Ecto neural progenitor cell (in vitro differentiated cells): ENCODE data around the gene LTK.
"Not testable (repeated sequence)": the region's sequence is repeated elsewhere in the genome, so short reads cannot be mapped to it uniquely, and the experiment has no call there.

ENCODE experiments used
- DNase-seq: peaks from one replicate; pipeline ENCODE4 v3.0.0-alpha.2; 2018; ENCODE audit warnings: low spot score

LTK gene

DNA sequence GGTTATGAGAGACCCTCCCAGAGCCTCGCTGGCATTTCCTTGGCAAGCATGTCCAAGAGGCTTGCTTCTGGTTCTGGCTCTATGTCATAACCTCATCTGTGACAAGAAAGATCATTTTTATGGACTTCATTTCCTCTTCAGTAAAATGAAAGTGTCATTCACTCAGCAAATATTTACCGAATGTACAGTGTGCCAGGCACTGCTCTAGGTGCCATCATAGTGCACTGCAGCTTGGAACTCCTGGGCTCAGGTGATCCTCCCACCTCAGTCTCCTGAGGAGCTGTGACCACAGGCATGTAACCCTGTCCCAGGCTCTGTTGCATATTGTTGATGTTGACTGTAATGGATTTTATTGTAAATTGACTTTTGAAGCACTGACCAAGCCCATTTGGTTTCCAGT is 38.7 kb downstream of the LTK start:
- DNase-seq = no peak

DNA sequence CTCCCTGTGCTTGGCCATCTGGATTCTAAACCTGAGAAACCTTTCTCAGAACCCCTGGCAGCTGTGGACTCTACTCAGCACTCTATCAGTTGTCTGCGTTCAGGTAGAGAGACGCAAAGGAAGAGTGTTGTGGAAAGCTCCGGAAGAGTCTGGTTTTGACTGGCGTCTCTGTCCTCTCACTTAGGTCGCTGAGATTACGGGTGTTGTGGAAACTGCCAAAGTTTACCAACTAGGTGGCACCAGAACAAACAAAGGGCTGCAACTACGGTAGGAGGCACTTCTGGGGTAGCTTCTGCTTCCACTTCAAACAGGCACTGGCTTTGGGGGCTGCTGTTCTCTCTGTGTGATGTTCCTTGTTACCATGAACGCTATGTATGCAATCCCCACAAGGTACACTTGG is 39.2 kb downstream of the LTK start:
- no peak for DNase-seq

- DNase-seq = no peak
Measured at GRCh38 chr15:41473418-41473817, 40.2 kb downstream of the LTK start.

DNA sequence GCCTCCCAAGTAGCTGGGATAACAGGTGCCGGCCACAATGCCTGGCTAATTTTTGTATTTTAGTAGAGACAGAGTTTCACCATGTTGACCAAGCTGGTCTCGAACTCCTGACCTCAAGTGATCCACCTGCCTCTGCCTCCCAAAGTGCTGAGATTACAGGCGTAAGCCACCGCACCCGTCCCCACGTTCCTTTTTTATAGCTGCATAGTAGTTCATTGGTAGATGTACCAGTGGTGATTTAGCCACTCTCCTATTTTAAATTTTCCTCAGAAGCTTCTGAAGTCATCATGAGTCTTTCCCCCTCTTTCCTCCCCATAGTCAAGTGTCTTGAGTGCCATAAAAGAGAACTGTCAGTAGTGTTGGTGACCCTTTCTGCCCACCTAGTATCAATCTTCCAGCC is 44.0 kb downstream of the LTK start:
- not testable (repeated sequence) for DNase-seq

DNA sequence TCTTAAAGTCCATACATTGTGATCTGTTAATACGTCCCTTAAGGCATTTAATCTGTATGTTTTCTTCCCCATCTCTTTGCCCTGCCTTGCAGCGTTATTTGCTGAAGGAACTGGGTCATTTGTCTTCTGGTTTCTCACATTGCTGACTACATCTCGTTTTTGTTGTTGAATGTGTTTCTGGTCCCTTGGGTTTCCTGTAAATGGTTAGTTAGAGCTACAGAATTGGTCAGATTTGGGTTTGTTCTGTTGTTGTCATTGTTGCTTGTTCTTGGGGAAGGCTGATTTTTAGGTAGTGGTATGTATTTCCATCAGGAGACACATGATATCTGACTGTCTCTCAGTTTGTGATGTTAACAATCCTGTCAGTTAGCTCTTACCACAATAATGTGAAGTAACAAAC is 46.9 kb downstream of the LTK start:
- no peak for DNase-seq

GRCh38 chr15:41465822-41466421 is 47.7 kb downstream of the LTK start:
- no peak for DNase-seq

- DNase-seq = no peak
Measured at GRCh38 chr15:41464889-41465580, 48.6 kb downstream of the LTK start.

DNA sequence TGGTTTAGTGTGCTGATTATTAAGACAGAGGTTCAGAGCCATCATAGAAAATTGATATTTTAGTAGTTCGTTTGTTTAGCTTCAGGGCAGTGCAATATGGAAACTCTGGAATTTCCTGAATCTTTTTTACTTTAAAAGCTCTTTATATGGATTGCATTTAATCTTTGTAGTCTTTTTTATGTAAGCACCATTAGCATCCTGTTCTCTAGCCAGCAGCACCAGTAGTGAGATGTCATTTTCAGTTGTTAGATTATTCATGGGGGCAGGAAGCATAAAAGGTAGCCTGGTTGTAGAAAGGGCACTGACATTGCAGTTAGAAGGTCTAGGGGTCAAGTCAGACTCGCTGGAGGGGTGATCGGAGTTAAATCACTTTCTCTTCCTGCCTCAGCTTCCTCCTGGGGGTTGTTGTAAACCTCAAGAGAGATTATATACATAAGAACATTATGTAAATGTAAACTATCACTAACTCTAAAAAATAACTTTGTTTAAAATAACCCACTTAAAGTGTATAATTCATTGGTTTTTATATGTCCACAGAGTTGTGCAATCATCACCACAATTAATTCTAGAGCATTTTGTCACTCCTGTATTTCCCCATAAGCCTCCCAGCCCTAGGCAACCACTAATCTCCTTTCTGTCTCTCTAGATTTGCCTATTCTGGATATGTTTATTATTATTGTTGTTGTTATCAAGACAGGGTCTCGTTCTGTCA is 51.4 kb downstream of the LTK start:
- DNase-seq = no peak
